Suprapubic skin (tissue), 3 donors: ENCODE results near the gene CEP112.

Experiments used
- POLR2A ChIP-seq, 2 donors: fragments of 450-650 bp; IDR thresholded peaks; one replicate each; pipeline ENCODE4 v1.6.1; 2017; ENCODE audit warnings: antibody characterized with exemption in 2 of 2, mild to moderate bottlenecking in 2 of 2, moderate library complexity in 2 of 2
- TF ChIP-seq, protein P1 (sequence below), 2 donors: fragments of 200-600 bp in 1 of 2; fragments of 450-650 bp in 1 of 2; sonication (generic) in 1 of 2; IDR thresholded peaks; one replicate each; pipeline ENCODE4 v1.5.1; 2016 to 2019; ENCODE audit warnings: antibody characterized with exemption in 2 of 2, mild to moderate bottlenecking in 1 of 2, moderate library complexity in 1 of 2

- TF ChIP-seq, protein P1, sequence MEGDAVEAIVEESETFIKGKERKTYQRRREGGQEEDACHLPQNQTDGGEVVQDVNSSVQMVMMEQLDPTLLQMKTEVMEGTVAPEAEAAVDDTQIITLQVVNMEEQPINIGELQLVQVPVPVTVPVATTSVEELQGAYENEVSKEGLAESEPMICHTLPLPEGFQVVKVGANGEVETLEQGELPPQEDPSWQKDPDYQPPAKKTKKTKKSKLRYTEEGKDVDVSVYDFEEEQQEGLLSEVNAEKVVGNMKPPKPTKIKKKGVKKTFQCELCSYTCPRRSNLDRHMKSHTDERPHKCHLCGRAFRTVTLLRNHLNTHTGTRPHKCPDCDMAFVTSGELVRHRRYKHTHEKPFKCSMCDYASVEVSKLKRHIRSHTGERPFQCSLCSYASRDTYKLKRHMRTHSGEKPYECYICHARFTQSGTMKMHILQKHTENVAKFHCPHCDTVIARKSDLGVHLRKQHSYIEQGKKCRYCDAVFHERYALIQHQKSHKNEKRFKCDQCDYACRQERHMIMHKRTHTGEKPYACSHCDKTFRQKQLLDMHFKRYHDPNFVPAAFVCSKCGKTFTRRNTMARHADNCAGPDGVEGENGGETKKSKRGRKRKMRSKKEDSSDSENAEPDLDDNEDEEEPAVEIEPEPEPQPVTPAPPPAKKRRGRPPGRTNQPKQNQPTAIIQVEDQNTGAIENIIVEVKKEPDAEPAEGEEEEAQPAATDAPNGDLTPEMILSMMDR (IDR thresholded peaks at IDR 0.05): no peak
- no peak for TF ChIP-seq POLR2A (IDR thresholded peaks at IDR 0.05)
Measured at GRCh38 chr17:65801513-65801912, 390.4 kb downstream of the CEP112 start.
